GM13976 (cell line): ENCODE measurements around the gene CEP170B.

Experiments used
- DNase-seq: peaks from one replicate; pipeline ENCODE4 v3.0.0; 2012; ENCODE audit warnings: low spot score
- in situ Hi-C: fragments of 300-500 bp; cut with MboI; formaldehyde crosslinking; loops from one replicate; pipeline ENCODE4 v1.12.0; 2022; ENCODE audit warnings: low sequenced_read_pairs, mixed read lengths, inconsistent platforms; ENCODE audit not compliant: unreplicated experiment
- TF ChIP-seq, protein P1 (sequence below): IDR thresholded peaks from 2 replicates; pipeline ENCODE4 v1.5.1; 2012; ENCODE audit warnings: borderline replicate concordance, mild to moderate bottlenecking; ENCODE audit not compliant: insufficient read depth; ENCODE audit errors: extremely low read depth, missing control alignments, control extremely low read depth

CEP170B gene

DNA sequence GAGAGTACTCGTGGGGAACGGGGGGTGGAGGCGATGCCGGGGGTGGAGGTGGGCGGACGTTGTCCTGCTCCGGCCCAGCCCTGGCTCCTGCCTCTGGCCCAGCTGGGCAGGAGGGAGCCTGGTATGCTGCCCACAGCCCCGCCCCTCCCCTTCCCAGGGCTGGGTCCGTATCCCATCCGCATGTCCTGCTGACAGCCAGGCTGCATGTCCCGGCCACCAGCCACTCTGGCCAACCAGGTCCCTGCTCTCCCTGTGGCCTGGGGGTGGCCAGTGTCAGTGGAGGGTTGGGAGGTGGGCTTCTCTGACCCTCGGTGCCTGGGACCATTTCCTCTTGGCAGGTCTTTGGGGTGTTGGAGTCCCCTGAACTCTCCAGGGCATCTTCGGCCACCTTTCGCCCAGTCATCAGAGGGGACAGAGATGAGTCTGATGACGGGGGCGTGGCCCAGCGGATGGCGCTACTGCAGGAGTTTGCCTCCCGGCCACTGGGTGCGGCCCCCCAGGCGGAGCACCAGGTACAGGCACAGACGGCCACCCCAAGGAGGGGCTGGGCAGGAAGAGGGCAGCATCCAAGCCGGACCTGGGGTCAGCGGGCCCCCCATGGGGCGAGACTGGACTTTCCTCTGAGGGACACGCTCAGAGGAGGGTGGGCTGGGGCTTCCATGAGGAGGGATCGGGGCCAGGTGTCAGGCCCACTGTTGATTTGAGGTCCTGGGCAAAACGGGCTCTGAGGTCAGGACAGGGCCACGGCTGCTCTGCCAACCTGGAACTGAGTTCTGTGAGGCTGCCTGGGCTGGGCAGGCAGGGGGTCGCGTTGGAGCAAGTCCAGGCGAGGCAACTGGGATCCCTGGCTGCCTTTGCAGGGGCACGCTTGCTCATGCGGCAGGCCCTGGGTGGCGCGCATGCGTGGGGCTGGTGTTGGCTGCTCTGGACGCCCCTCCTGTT lies 20.2 kb downstream of the CEP170B start:
- DNase-seq: no peak
- in situ Hi-C loops: no loop called here
- TF ChIP-seq, protein P1, sequence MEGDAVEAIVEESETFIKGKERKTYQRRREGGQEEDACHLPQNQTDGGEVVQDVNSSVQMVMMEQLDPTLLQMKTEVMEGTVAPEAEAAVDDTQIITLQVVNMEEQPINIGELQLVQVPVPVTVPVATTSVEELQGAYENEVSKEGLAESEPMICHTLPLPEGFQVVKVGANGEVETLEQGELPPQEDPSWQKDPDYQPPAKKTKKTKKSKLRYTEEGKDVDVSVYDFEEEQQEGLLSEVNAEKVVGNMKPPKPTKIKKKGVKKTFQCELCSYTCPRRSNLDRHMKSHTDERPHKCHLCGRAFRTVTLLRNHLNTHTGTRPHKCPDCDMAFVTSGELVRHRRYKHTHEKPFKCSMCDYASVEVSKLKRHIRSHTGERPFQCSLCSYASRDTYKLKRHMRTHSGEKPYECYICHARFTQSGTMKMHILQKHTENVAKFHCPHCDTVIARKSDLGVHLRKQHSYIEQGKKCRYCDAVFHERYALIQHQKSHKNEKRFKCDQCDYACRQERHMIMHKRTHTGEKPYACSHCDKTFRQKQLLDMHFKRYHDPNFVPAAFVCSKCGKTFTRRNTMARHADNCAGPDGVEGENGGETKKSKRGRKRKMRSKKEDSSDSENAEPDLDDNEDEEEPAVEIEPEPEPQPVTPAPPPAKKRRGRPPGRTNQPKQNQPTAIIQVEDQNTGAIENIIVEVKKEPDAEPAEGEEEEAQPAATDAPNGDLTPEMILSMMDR: no peak

DNA sequence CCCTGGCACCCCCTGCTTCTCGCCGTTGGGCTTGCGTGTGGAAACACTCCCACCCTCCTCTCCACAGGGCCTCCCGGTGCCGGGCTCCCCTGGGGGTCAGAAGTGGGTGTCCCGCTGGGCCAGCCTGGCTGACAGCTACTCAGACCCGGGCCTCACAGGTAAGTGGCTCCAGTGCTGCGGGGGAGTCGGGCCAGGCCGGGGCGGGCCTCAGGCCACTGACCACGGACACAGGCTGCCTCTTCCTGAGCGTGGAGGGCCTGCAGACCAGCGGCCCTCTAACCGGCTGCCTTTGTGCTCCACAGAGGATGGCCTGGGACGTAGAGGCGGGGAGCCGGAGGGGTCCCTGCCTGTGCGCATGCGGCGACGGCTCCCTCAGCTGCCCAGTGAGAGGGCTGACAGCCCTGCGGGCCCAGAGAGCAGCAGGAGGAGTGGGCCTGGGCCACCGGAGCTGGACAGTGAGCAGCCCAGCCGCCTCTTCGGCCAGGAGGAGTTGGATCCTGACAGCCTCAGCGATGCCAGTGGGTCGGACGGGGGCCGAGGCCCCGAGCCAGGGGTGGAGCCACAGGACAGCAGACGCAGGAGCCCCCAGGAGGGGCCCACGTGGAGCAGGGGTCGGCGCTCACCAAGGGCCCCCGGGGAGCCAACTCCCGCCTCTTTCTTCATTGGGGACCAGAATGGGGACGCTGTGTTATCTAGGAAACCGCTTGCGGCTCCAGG lies 21.1 kb downstream of the CEP170B start:
- TF ChIP-seq, protein P1: no peak
- in situ Hi-C loops: no loop called here
- DNase-seq: no peak

DNA sequence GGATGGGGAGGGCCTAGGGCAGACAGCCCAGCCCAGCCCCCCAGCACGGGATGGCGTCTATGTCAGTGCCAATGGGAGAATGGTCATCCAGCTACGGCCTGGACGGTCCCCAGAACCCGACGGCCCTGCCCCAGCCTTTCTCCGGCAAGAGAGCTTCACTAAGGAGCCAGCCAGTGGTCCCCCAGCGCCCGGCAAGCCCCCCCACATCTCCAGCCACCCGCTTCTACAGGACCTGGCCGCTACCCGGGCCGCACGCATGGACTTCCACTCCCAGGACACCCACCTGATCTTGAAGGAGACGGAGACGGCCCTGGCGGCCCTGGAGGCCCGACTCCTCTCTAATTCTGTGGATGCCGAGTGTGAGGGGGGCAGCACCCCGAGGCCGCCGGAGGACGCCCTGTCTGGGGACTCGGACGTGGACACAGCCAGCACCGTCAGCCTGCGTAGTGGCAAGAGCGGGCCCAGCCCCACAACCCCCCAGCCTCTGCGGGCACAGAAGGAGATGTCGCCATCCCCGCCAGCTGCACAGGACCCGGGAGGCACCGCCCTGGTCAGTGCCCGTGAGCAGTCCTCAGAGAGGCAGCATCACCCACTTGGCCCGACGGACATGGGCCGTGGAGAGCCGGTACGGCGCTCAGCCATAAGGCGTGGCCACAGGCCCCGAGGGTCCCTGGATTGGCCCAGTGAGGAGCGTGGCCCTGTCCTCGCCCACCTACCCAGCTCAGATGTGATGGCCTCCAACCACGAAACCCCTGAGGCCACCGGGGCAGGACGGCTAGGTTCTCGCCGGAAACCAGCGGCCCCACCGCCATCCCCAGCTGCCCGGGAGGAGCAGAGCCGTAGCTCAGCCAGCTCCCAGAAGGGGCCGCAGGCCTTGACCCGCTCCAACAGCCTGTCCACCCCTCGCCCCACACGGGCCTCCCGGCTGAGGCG lies 21.9 kb downstream of the CEP170B start:
- DNase-seq: no peak
- in situ Hi-C loops: no loop called here
- TF ChIP-seq, protein P1: no peak

DNA sequence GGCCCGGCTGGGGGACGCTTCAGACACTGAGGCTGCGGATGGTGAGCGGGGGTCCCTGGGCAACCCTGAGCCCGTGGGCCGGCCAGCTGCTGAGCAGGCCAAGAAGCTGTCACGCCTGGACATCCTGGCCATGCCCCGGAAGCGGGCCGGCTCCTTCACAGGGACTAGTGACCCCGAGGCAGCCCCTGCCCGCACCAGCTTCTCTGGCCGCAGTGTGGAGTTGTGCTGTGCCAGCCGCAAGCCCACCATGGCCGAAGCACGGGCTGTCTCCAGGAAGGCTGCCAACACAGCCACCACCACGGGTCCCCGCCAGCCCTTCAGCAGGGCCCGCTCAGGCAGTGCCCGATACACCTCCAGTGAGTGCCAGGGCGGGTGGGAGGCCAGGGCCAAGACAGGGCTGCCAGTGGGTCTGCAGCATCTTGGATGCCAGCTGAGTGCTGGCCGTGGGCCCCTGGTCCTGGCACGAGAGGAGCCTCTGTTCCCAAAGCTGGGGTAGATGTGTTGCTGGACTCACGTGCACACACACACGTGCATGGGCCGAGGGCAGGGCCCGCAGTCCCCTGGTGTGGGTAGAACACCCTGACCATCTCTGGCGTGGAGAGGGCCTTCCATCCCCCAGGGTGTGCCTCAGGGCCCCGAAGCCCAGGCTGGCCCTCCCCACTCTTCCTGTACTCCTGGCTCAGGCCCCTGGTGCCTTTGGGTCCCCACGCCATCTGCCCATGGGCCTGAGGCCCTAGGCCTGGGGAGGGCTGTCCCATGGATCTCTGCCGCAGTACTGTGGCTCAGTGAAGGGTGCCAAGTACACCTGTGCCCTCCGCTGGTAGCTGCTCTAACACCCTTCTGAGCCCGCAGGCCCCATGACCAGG lies 22.8 kb downstream of the CEP170B start:
- DNase-seq: no peak
- in situ Hi-C loops: no loop called here
- TF ChIP-seq, protein P1: no peak

DNA sequence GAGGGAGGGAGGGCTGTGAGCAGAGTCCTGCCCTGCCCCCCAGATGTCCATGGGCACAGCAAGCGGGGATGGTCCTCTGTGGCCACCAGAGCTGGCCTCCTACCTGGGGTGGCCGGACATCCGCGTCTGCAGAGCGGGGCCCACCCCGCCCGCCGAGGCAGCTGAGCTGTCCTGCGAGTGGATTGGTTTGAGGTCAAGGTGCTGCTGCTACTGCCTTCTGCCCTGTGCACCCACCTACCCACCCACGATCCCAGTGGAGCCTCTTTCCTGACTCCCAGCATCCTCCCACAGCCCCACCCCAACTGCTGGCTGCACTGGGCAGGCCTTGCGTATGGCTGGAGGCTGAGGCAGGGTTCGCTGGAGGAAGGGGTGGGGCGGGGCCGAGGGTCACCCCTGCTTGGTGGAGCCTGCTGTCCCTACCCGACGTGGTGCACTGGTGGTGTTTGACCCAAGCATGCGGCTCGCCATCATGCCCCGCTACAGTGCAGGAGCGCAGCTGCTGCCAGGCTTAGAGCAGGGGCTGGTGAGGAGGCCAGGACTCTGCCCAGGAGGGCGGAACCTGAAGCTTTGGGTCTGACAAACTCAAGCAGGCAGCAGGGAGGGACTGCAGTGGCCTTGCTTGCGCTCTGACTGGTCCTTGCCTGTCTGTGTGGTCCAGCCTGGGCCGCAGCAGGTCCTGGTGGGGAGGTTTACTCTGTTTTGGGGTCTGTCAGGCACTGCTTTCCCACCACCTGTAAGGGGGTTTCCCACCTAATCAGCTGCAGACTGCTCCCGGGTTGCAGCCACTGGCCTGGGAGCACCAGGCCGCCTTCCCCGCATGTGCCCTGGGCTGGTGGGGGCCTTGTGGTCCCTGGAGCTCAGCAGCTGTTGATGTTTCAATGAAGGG lies 23.7 kb downstream of the CEP170B start:
- DNase-seq: no peak
- TF ChIP-seq, protein P1: no peak
- in situ Hi-C loops: no loop called here
